NCI-H82 treated with DMSO at 0.1 percent for 48 hours (cell line): ENCODE data around the gene ANOS1.

ENCODE experiments used
- DNase-seq: peaks from one replicate; lab custom pipeline; 2025; ENCODE audit not compliant: unreplicated experiment; lab: John Stamatoyannopoulos, UW

The ANOS1 gene

DNA sequence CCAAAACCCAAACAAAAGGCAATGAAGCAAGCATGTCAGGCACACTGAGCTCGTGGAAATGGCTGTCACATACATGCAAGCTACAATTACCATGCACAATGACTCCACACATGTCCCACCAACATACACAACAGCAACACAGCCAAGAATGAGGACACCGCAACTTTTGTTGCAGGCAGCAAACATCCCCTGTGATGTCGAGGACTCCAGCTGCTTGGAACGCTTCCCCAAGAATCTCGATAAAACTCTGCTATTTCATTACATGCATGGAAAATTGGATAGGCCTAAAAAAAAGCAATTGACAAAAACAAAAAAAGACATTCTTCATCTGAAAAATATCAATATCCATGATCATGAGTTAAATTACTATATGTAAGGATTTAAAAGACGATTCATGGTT lies 11.8 kb downstream of the ANOS1 start:
- no peak for DNase-seq

- DNase-seq: no peak
Measured at GRCh38 chrX:8717354-8717753, 14.6 kb downstream of the ANOS1 start.

GRCh38 chrX:8714164-8714563 lies 17.8 kb downstream of the ANOS1 start:
- DNase-seq: peak; percentile 0

DNA sequence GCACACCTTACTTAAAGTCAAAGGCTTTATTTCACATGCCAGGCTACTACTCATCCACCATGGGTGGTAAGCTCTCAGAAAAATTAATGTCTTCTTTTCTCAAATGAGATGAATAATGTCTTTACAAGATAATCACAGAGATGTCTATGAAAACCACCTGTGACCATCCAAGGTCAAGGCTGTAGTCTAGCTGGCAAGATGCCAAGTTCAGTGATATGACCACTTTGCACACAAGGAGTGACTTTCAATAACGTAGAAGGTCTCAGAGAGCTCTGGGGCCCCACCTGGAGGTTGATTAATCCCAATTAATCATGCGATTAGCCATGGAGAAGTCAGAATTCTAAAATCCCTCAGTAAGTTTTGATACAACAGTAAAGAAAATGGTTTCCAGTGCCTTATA lies 20.5 kb downstream of the ANOS1 start:
- peak; percentile 6 for DNase-seq

DNA sequence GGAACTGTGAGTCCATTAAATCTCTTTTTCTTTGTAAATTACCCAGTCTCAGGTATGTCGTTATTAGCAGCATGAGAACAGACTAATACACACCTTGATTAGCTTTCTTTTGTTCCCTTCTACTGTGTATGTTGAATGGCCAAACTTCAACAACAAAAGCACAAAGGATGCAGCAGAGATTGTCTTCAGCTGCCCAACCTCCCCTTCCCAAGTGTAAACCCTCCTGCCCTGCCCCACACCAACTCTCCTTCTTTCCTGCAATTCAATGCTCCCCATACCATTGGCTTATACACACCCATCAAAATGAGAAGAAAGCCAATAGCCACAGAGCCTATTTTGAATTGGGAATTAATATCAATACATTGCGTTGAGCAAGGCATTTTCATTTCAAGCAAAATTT lies 27.8 kb downstream of the ANOS1 start:
- DNase-seq: no peak

DNA sequence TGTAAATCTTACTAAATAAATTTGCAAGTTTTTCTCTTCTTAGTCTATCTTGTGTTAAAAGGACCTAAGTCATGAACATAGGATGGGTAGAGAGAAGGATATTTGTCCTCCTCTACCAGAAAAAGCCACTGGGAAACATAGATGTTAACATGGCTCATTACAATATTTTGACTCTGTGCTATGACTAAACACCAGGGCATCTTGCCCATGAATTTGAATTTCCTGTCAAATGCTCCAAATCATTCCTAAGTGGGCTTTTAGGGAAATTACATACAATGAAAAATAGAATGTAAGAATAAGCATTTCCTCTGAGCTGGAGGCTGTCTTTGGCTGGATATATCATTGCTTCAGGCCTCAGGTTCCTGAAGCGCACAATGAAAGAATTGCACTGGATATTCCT lies 39.1 kb downstream of the ANOS1 start:
- no peak for DNase-seq

- DNase-seq: no peak
Measured at GRCh38 chrX:8689473-8689872, 42.5 kb downstream of the ANOS1 start.

DNA sequence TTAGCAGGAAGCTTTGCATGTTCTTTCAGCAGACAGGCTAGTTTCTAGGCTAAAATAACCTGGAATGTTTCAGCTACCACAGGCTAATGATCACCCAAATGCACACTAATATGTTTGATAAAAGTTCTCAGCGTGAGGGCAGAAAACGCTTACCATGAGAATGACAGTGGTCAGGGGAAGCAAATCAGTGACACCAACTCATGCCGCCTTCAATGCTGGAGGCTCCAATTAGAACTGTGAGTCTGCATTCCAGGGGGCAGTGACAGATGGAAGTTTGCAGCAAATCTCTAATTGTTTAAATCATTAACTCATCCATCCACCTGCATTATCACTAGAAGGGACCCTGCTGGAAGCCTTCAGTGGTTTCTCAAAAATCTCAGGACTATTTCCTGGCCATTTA lies 43.2 kb downstream of the ANOS1 start:
- no peak for DNase-seq

- peak; percentile 2 for DNase-seq
Measured at GRCh38 chrX:8684201-8684965, 47.6 kb downstream of the ANOS1 start.

DNA sequence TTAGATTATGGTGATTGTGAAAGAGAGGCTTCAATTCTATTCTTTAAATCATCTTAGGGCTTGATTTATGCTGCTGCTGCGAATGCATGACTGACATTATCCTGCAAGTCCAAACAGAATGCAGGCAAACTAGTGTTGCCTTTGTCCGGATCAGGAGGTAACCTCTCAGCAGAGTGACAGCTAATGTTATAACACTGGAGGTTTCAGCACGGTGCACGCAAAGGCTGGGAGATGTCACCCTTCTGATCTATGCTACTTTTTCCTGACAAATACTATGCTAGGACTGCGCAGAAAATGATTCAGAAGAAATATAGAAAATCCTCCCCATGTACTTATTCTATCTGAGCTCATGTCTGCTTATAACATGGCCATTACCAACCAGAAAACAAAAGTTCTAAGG lies 48.2 kb downstream of the ANOS1 start:
- DNase-seq: no peak

DNA sequence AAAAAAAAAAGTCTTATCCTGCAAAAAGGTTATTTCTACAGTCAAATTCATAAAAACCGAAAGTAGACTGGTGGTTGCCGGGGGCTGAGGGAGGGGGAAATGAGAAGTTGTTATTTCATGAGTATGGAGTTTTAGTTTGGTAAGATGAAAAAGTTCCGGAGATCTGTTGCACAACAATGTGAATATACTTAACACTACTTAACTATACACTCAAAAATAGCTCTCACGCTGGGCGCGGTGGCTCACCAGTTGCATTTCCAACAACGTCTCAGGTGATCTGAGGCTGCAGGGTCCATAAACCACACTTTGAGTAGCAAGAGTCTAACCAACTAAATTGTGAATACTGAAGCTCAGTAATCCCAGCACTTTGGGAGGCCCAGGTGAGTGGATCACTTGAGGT lies 52.4 kb downstream of the ANOS1 start:
- DNase-seq: no peak

DNA sequence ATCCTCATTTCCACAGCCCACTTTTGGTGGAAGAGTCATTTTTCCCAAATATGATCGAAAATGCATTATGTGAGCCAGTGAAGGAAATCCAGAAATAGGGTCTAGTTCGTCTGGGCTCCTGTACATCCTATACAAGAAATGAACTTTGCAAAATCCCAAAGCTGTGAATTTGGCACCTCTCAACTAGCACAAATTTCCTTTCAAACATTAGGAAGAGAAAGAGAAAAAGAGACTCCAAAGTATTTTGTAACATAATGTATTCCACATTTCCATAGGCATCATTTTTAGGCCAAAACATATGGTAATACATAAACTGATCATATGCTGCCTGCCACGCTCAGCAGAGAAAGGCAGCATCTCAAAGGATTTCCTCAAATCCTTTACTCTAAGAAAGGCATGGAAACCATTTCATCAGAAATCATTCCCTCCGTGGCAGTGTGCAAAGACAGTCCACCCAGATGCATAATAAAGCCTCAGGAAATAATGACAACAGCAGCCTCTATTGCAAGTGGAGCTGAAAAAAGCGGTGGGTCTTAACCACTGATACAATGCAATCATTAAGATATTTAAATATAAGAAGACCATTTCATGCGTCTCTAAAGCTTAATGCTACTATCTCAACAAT lies 56.8 kb downstream of the ANOS1 start:
- no peak for DNase-seq

GRCh38 chrX:8673201-8673600 lies 58.7 kb downstream of the ANOS1 start:
- no peak for DNase-seq

GRCh38 chrX:8672176-8672575 lies 59.8 kb downstream of the ANOS1 start:
- no peak for DNase-seq

GRCh38 chrX:8668813-8669212 lies 63.1 kb downstream of the ANOS1 start:
- DNase-seq: no peak

- no peak for DNase-seq
Measured at GRCh38 chrX:8663325-8663724, 68.6 kb downstream of the ANOS1 start.

- no peak for DNase-seq
Measured at GRCh38 chrX:8657883-8658282, 74.1 kb downstream of the ANOS1 start.

- no peak for DNase-seq
Measured at GRCh38 chrX:8653956-8654355, 78.0 kb downstream of the ANOS1 start.

DNA sequence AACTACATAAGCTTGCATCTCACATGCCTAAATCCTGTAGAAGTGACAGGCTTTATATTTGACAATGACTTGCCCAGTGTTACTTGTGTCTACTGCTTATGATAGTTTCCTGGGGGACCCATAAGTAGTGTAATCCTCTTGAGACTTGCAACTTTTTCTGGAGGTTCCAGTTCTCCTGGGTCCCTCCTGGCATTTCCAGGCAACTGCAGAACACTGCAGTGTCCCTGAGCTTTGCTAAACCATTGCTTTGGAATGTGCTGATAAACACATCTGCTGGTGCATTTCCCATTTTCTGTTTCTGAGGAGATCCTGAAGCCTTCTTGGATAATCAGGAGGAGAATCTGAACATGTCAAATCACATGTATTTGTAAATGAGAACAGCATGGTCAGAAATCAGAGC lies 82.0 kb downstream of the ANOS1 start:
- DNase-seq: no peak

DNA sequence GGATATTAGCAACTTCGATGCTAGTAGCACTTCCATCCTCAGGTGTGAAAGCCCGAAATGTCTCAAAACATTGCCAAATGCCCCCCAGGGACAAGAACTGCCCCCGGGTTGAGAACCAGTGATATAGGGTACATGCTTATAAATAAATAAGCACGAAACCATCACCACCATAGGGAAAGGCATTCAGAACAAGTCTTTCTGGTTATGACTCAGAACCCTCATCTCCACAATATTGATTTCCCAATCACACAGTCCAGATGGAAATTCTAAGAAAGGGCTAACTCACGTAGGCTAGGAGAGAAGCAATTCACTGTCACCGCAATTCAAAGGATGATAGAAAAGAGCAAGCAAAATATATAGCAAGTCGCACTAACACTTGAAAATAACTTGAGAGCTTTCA lies 84.8 kb downstream of the ANOS1 start:
- no peak for DNase-seq

DNA sequence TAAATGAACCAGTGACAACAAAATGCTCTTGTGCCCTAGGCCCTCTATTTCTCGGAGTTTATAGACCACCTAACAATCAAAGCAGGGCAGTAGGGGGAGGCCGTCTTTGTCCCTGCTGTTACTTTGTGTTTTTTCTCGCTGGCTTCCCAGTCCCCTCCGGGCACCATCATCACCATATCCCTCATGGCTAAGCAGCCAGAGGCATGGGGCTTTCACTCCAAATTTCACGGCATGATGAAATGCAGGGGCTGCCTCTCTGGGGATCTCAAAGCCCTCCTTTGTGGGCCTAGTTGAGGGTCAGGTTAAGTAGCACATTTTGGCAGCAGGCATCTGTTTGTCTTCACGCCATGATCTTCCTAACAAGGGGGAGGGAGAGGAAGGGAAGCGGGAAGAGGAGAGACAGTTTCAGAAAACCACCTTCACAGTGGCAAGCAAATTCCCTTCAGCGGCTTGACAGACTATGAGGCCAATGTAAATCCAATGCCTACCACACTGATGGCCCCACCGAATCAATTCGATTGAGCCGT lies 91.9 kb downstream of the ANOS1 start:
- no peak for DNase-seq

GRCh38 chrX:8636497-8636896 lies 95.4 kb downstream of the ANOS1 start:
- no peak for DNase-seq

DNA sequence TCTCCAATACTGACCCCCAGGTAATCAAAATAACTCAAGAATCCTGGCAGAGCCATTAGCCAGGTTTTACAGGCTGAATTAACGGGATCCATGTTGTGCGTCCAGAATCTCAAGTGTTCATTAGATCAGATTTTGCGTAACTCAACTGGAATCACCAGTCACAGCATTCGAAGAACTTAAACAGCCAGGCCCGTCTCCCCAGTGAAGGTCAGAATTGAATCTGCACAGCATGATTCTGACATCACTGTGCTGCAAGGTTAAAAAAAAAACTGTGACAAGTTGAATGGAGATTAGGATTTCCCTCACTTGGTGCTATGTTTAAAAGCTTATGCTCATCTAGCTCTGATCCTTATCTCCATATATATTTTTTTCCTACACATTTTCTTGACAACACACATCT lies 96.1 kb downstream of the ANOS1 start:
- no peak for DNase-seq
